Measurements from ENCODE around the gene KLF13. TPM values are rescaled to one million over a fixed set of nuclear protein-coding genes. Genes with fewer than 3 reads are reported as not detected.

KLF13 gene
- total and polyA plus RNA-seq, 4 donors, result 38.3 to 157 (median 55.2) TPM

DNA sequence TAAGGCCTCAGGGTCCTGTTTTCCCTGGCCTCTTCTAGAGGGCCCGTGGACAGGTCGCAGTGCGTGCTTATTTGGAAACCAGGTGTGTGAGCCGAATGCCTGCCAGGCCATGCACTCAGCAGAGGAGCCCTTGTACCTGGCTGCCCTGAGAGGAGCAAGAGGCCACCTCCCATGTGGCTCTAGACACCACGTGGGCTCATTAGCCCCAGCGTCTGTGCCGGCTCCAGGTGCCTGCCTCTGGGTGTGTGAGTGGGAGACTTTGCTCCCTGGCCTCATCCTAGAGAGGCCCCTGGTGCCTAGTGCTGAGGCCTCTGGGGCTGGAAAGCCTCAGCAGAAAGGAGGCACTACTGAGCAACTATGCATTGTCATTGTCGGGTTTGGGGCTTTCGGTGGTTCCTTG is 50.4 kb downstream of the KLF13 start:
- TF ChIP-seq, protein P1, sequence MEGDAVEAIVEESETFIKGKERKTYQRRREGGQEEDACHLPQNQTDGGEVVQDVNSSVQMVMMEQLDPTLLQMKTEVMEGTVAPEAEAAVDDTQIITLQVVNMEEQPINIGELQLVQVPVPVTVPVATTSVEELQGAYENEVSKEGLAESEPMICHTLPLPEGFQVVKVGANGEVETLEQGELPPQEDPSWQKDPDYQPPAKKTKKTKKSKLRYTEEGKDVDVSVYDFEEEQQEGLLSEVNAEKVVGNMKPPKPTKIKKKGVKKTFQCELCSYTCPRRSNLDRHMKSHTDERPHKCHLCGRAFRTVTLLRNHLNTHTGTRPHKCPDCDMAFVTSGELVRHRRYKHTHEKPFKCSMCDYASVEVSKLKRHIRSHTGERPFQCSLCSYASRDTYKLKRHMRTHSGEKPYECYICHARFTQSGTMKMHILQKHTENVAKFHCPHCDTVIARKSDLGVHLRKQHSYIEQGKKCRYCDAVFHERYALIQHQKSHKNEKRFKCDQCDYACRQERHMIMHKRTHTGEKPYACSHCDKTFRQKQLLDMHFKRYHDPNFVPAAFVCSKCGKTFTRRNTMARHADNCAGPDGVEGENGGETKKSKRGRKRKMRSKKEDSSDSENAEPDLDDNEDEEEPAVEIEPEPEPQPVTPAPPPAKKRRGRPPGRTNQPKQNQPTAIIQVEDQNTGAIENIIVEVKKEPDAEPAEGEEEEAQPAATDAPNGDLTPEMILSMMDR (IDR thresholded peaks at IDR 0.05; ENCODE audit: control extremely low read depth, extremely low read depth), result no peak
- Histone ChIP-seq H3K9me3 (ENCODE audit: control insufficient read depth in 4 of 4, insufficient read depth in 3 of 4, low read length in 3 of 4) (peaks cover 0 to 3% (median 0%) of the 10 kb centered on the region in 4 donors), H3K4me1 (ENCODE audit: control insufficient read depth in 5 of 5, insufficient read depth in 5 of 5, low read length in 5 of 5) (peaks cover 0 to 41% (median 0%) of the 10 kb centered on the region in 5 donors), H3K27ac (ENCODE audit: low read depth in 1 of 2, low read length in 1 of 2) (peak overlapping the region in 1 of 2 donors; percentile 17), H3K27me3 (ENCODE audit: control insufficient read depth in 3 of 3, insufficient read depth in 3 of 3, low read length in 2 of 3) (no peaks in the 10 kb centered on the region), H3K4me3 (no peak overlapping the region), H3K9ac (ENCODE audit: insufficient read depth in 1 of 2, low read length in 2 of 2) (no peak overlapping the region), H3K36me3 (ENCODE audit: control insufficient read depth in 4 of 4, insufficient read depth in 4 of 4, low read length in 4 of 4) (peaks cover 0 to 49% (median 8%) of the 10 kb centered on the region in 4 donors)
- no peak for ATAC-seq (ENCODE audit: insufficient read depth, low FRiP score)
- no peak for DNase-seq
- WGBS, 2 donors, result 55 to 79% methylated on average over 9 of the region's 9 CpGs

DNA sequence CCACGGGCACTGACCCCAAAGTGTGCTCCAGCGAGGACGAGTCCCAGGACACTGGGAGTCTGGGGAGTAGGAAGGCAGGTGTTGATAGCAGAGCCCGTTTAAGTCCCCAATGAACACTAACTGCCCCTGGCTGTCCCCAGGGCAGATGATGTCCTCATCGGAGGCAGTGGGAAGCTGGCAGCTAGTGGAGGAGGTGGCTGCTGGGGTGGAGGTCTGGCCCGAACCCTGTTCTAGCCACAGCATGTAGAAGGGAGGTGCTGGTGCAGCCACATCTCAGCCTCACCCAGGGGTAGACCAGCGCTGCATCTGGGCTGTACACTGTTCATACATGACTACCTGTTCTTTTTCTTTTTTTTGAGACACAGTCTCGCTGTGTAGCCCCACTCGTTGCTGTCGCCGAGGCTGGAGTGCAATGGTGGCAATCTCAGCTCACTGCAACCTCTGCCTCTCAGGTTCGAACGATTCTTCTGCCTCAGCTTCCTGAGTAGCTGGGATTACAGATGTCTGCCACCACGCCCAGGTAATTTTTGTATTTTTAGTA is 51.8 kb downstream of the KLF13 start:
- Histone ChIP-seq H3K9ac (ENCODE audit: insufficient read depth in 1 of 2, low read length in 2 of 2) (no peak overlapping the region), H3K4me1 (ENCODE audit: control insufficient read depth in 5 of 5, insufficient read depth in 5 of 5, low read length in 5 of 5) (peaks cover 0 to 33% (median 0%) of the 10 kb centered on the region in 5 donors), H3K27me3 (ENCODE audit: control insufficient read depth in 3 of 3, insufficient read depth in 3 of 3, low read length in 2 of 3) (no peaks in the 10 kb centered on the region), H3K36me3 (ENCODE audit: control insufficient read depth in 4 of 4, insufficient read depth in 4 of 4, low read length in 4 of 4) (peaks cover 0 to 38% (median 5%) of the 10 kb centered on the region in 4 donors), H3K9me3 (ENCODE audit: control insufficient read depth in 4 of 4, insufficient read depth in 3 of 4, low read length in 3 of 4) (peaks cover 0 to 3% (median 0%) of the 10 kb centered on the region in 4 donors), H3K4me3 (no peak overlapping the region), H3K27ac (ENCODE audit: low read depth in 1 of 2, low read length in 1 of 2) (no peak overlapping the region)
- ATAC-seq (ENCODE audit: insufficient read depth, low FRiP score) (no peak), DNase-seq (no peak)
- TF ChIP-seq, protein P1 (IDR thresholded peaks at IDR 0.05; ENCODE audit: control extremely low read depth, extremely low read depth), result no peak
- WGBS, 2 donors, result 87 to 89% methylated on average over 14 of the region's 14 CpGs

GRCh38 chr15:31379042-31379441 is 52.4 kb downstream of the KLF13 start:
- H3K9me3 ChIP-seq (ENCODE audit: control insufficient read depth in 4 of 4, insufficient read depth in 3 of 4, low read length in 3 of 4), result peaks cover 0 to 3% (median 0%) of the 10 kb centered on the region in 4 donors
- H3K9ac ChIP-seq (ENCODE audit: insufficient read depth in 1 of 2, low read length in 2 of 2), result no peak overlapping the region
- peaks cover 0 to 28% (median 0%) of the 10 kb centered on the region in 5 donors for H3K4me1 ChIP-seq (ENCODE audit: control insufficient read depth in 5 of 5, insufficient read depth in 5 of 5, low read length in 5 of 5)
- DNase-seq (no peak), ATAC-seq (ENCODE audit: insufficient read depth, low FRiP score) (no peak)
- peak overlapping the region in 1 of 2 donors; percentile 15 for H3K27ac ChIP-seq (ENCODE audit: low read depth in 1 of 2, low read length in 1 of 2)
- H3K4me3 ChIP-seq, result no peak overlapping the region
- peaks cover 0 to 32% (median 4%) of the 10 kb centered on the region in 4 donors for H3K36me3 ChIP-seq (ENCODE audit: control insufficient read depth in 4 of 4, insufficient read depth in 4 of 4, low read length in 4 of 4)
- 74 to 83% methylated on average over 6 of the region's 6 CpGs for WGBS, 2 donors
- H3K27me3 ChIP-seq (ENCODE audit: control insufficient read depth in 3 of 3, insufficient read depth in 3 of 3, low read length in 2 of 3), result no peaks in the 10 kb centered on the region
- TF ChIP-seq, protein P1 (IDR thresholded peaks at IDR 0.05; ENCODE audit: control extremely low read depth, extremely low read depth), result no peak
